IPS-18a (cell line): Measurements from ENCODE around the gene AMER2.

Source experiments
- H3K27ac ChIP-seq: one replicate; pipeline ENCODE4 v1.5.1; 2013; ENCODE audit warnings: low read length
- H3K27me3 ChIP-seq: one replicate; pipeline ENCODE4 v1.6.1; 2013; ENCODE audit warnings: mild to moderate bottlenecking, low read length; ENCODE audit not compliant: control insufficient read depth, insufficient read depth
- H3K36me3 ChIP-seq: one replicate; pipeline ENCODE4 v1.6.1; 2013; ENCODE audit warnings: low read depth, low read length; ENCODE audit not compliant: control insufficient read depth
- H3K4me1 ChIP-seq: one replicate; pipeline ENCODE4 v1.6.1; 2013; ENCODE audit warnings: low read depth, low read length; ENCODE audit not compliant: control insufficient read depth
- H3K4me3 ChIP-seq: one replicate; pipeline ENCODE4 v1.5.1; 2013; ENCODE audit warnings: low read length
- H3K9ac ChIP-seq: one replicate; pipeline ENCODE4 v1.6.1; 2013; ENCODE audit warnings: mild to moderate bottlenecking, low read length, moderate library complexity
- H3K9me3 ChIP-seq: one replicate; pipeline ENCODE4 v1.6.1; 2013; ENCODE audit warnings: low read depth, low read length; ENCODE audit not compliant: control insufficient read depth

Gene AMER2

DNA sequence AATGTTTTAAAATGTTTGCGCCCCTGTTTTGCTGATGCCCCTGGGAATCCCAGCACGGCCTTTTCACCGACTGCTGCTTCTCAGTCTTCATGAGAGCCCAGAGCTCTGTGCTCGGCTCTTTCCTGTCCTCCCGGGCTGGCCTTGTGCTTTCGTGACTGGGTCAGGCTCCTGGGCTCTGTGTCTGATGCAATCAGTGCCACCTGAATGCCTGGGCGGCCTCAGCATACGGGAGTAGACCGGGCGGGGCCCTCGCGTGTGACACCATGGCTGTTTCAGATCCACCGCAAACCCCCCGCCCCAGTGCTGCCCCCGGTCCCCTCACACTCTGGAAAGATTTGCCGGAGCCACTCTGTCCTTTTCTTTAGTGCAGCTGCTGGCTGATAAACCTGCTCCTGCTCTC lies 54.8 kb downstream of the AMER2 start:
- H3K27ac ChIP-seq: no peak overlapping the region
- no peak overlapping the region for H3K4me3 ChIP-seq
- no peaks in the 10 kb centered on the region for H3K27me3 ChIP-seq

DNA sequence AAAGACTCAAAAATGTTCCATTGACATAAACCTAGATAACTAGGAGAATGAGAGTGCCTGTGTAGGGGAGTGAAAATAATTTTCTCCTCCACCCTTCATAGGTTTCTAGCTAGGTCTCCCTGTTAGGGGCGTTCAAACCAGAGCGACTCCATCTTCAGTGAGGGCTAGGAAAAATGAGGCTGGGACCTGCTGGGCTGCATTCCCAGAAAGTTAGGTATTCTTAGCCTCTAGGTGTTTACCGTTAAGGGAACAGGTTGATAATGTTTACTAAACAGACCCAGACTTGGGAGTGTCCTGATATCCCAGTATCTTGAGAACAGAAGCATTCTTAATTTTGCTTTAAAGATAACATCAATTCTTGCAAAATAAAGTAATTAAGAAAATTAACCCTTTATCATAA lies 56.0 kb downstream of the AMER2 start:
- Histone ChIP-seq H3K9ac (no peak overlapping the region), H3K9me3 (no peaks in the 10 kb centered on the region), H3K27me3 (no peaks in the 10 kb centered on the region), H3K4me3 (no peak overlapping the region), H3K36me3 (no peaks in the 10 kb centered on the region), H3K27ac (no peak overlapping the region), H3K4me1 (peaks cover 7% of the 10 kb centered on the region)

More for the DNA sequence above, 54.8 kb downstream of the AMER2 start:
- Histone ChIP-seq H3K36me3 (no peaks in the 10 kb centered on the region), H3K9me3 (no peaks in the 10 kb centered on the region), H3K4me1 (peaks cover 7% of the 10 kb centered on the region), H3K9ac (no peak overlapping the region)

DNA sequence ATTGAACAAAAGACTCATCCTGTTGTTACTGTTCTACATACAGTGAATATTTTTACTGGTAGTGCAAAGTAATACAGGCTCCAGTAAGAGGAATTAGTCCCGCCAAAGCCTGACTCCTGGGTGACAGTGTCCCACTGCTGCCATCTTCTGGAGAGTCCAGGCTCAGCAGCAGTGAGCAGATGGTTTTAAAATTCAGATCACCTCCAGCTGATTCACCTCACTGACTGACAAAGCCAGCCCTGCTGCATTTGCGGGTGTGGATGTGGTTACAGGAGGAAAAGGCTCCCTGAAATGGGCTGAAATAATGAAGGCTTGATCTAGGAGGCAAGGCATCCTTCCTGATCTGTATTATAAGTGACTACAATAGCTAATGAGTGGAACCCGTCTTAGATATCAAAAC lies 57.9 kb downstream of the AMER2 start:
- H3K9ac ChIP-seq: no peak overlapping the region
- H3K27me3 ChIP-seq: no peaks in the 10 kb centered on the region
- no peak overlapping the region for H3K4me3 ChIP-seq
- H3K9me3 ChIP-seq: no peaks in the 10 kb centered on the region
- peaks cover 7% of the 10 kb centered on the region for H3K4me1 ChIP-seq
- no peaks in the 10 kb centered on the region for H3K36me3 ChIP-seq
- no peak overlapping the region for H3K27ac ChIP-seq

DNA sequence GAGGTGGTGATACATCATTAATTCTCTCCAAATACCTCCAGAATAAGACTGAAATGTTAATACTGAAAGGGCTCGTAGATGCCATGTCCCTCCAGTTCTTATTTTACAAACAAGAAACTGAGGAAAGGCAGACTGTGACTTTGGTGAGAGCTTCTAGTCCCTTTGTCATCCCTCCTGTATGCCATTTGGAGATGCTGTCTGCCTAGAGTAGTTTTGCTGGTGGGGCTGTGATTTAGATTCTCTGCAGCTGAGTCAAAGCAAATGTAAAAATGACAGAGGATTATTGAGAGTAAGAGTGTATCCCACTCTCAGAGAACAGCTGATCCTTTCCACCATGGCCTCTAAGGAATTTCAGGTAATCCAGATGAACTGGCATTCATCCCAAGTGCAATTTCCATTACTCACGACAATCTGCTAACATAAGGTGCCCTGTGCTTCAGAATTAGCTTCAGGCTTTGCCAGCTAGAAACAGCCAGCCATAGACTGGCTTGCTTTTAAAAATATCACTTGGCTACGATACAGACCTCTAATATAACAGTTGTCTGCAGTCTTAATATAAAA lies 59.3 kb downstream of the AMER2 start:
- no peak overlapping the region for H3K9ac ChIP-seq
- H3K27me3 ChIP-seq: no peaks in the 10 kb centered on the region
- H3K9me3 ChIP-seq: no peaks in the 10 kb centered on the region
- no peak overlapping the region for H3K27ac ChIP-seq
- H3K4me3 ChIP-seq: no peak overlapping the region
- H3K36me3 ChIP-seq: no peaks in the 10 kb centered on the region
- H3K4me1 ChIP-seq: peaks cover 5% of the 10 kb centered on the region
